ENCODE results near the gene MTURN.

MTURN gene

GRCh38 chr7:30166841-30167235 is 32.1 kb downstream of the MTURN start:
- no peaks in the 10 kb centered on the region for H3K36me3 ChIP-seq (replicated peaks; ENCODE audit: insufficient read depth, low read length)
- peaks cover 18% of the 10 kb centered on the region for H3K4me1 ChIP-seq (ENCODE audit: low read length)
- H3K4me3 ChIP-seq (ENCODE audit: low read length): no peak overlapping the region
- no peaks in the 10 kb centered on the region for H3K9me2 ChIP-seq (replicated peaks; ENCODE audit: insufficient read depth, low read length)
- TF ChIP-seq, protein P1, sequence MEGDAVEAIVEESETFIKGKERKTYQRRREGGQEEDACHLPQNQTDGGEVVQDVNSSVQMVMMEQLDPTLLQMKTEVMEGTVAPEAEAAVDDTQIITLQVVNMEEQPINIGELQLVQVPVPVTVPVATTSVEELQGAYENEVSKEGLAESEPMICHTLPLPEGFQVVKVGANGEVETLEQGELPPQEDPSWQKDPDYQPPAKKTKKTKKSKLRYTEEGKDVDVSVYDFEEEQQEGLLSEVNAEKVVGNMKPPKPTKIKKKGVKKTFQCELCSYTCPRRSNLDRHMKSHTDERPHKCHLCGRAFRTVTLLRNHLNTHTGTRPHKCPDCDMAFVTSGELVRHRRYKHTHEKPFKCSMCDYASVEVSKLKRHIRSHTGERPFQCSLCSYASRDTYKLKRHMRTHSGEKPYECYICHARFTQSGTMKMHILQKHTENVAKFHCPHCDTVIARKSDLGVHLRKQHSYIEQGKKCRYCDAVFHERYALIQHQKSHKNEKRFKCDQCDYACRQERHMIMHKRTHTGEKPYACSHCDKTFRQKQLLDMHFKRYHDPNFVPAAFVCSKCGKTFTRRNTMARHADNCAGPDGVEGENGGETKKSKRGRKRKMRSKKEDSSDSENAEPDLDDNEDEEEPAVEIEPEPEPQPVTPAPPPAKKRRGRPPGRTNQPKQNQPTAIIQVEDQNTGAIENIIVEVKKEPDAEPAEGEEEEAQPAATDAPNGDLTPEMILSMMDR (IDR thresholded peaks at IDR 0.05; ENCODE audit: low read length): no peak
- TF ChIP-seq EZH2 (optimal IDR thresholded peaks at IDR 0.05; ENCODE audit: low read depth, low read length) (no peak), EZH2phosphoT487 (IDR thresholded peaks at IDR 0.05; ENCODE audit: low read length) (no peak)
- H2AFZ ChIP-seq (ENCODE audit: low read length): no peak overlapping the region
- H3K9ac ChIP-seq (ENCODE audit: low read length): no peak overlapping the region
- no peak for DNase-seq
- no peaks in the 10 kb centered on the region for H3K27me3 ChIP-seq (replicated peaks; ENCODE audit: insufficient read depth, low read length)
- H3K27ac ChIP-seq (ENCODE audit: low read length): no peak overlapping the region
- H3K9me3 ChIP-seq (replicated peaks; ENCODE audit: insufficient read depth, low read length): no peaks in the 10 kb centered on the region
- no peaks in the 10 kb centered on the region for H4K20me1 ChIP-seq (ENCODE audit: insufficient read depth, low read length)
- H3F3A ChIP-seq (ENCODE audit: insufficient read depth, low read length): no peaks in the 10 kb centered on the region; the same call in 1 of the 2 replicates
- H3K79me2 ChIP-seq (ENCODE audit: low read length): no peaks in the 10 kb centered on the region
- H3K4me2 ChIP-seq (ENCODE audit: low read depth, low read length): no peak overlapping the region

- Histone ChIP-seq H3K27ac (ENCODE audit: low read length) (no peak overlapping the region), H3K79me2 (ENCODE audit: low read length) (no peaks in the 10 kb centered on the region), H3K27me3 (replicated peaks; ENCODE audit: insufficient read depth, low read length) (no peaks in the 10 kb centered on the region), H2AFZ (ENCODE audit: low read length) (no peak overlapping the region), H3K36me3 (replicated peaks; ENCODE audit: insufficient read depth, low read length) (no peaks in the 10 kb centered on the region), H3K4me1 (ENCODE audit: low read length) (peaks cover 11% of the 10 kb centered on the region), H3K9ac (ENCODE audit: low read length) (no peak overlapping the region), H3K4me3 (ENCODE audit: low read length) (no peak overlapping the region), H3K4me2 (ENCODE audit: low read depth, low read length) (no peak overlapping the region), H3K9me3 (replicated peaks; ENCODE audit: insufficient read depth, low read length) (no peaks in the 10 kb centered on the region), H3K9me2 (replicated peaks; ENCODE audit: insufficient read depth, low read length) (no peaks in the 10 kb centered on the region), H3F3A (ENCODE audit: insufficient read depth, low read length) (no peaks in the 10 kb centered on the region), H4K20me1 (ENCODE audit: insufficient read depth, low read length) (no peaks in the 10 kb centered on the region)
- DNase-seq: no peak
- TF ChIP-seq, protein P1 (IDR thresholded peaks at IDR 0.05; ENCODE audit: low read length): no peak
- no peak for TF ChIP-seq EZH2phosphoT487 (IDR thresholded peaks at IDR 0.05; ENCODE audit: low read length)
- TF ChIP-seq EZH2 (optimal IDR thresholded peaks at IDR 0.05; ENCODE audit: low read depth, low read length): no peak
Measured at GRCh38 chr7:30167901-30168300, 33.1 kb downstream of the MTURN start.

GRCh38 chr7:30168835-30169573 is 34.2 kb downstream of the MTURN start:
- Histone ChIP-seq H3K9ac (ENCODE audit: low read length) (no peak overlapping the region), H3K79me2 (ENCODE audit: low read length) (no peaks in the 10 kb centered on the region), H4K20me1 (ENCODE audit: insufficient read depth, low read length) (no peaks in the 10 kb centered on the region), H3K9me3 (replicated peaks; ENCODE audit: insufficient read depth, low read length) (no peaks in the 10 kb centered on the region), H3K27me3 (replicated peaks; ENCODE audit: insufficient read depth, low read length) (no peaks in the 10 kb centered on the region), H3K4me1 (ENCODE audit: low read length) (peaks cover 2% of the 10 kb centered on the region), H2AFZ (ENCODE audit: low read length) (no peak overlapping the region), H3K27ac (ENCODE audit: low read length) (no peak overlapping the region), H3K4me2 (ENCODE audit: low read depth, low read length) (no peak overlapping the region), H3K9me2 (replicated peaks; ENCODE audit: insufficient read depth, low read length) (no peaks in the 10 kb centered on the region), H3K4me3 (ENCODE audit: low read length) (no peak overlapping the region), H3F3A (ENCODE audit: insufficient read depth, low read length) (no peaks in the 10 kb centered on the region), H3K36me3 (replicated peaks; ENCODE audit: insufficient read depth, low read length) (no peaks in the 10 kb centered on the region)
- DNase-seq: no peak
- TF ChIP-seq, protein P1 (IDR thresholded peaks at IDR 0.05; ENCODE audit: low read length): no peak
- TF ChIP-seq EZH2phosphoT487 (IDR thresholded peaks at IDR 0.05; ENCODE audit: low read length): no peak
- TF ChIP-seq EZH2 (optimal IDR thresholded peaks at IDR 0.05; ENCODE audit: low read depth, low read length): no peak

All from MM.1S (cell line).